GM11168 (cell line): ENCODE results near the gene ITPK1.

Experiments
- in situ Hi-C: fragments of 300-500 bp; cut with MboI; formaldehyde crosslinking; loops from one replicate; pipeline ENCODE4 v1.12.0; 2022; ENCODE audit warnings: low sequenced_read_pairs; ENCODE audit not compliant: unreplicated experiment

The ITPK1 gene

DNA sequence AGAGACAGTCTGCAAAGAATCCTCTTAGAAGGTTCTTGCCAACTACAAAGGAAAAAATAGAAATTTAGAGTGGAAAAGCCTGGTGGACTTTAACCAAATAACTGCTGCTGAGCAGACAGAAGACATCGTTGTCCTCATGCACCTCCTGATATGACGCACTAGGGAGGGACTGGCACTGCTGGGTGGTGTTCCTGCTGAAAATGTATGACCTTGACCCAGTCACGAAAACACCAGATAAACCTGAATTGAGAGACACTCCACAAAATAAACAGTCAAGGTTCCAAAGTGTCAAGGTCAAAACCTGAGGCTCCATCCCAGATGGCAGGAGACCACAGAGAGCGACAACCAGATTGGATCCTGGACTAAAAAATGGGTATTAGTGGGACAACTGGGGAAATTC, 130.8 kb downstream of the ITPK1 start:
- in situ Hi-C loops = no loop called here

GRCh38 chr14:92984082-92984788, 131.5 kb downstream of the ITPK1 start:
- in situ Hi-C loops = no loop called here

GRCh38 chr14:92982956-92983355, 132.8 kb downstream of the ITPK1 start:
- in situ Hi-C loops = no loop called here

GRCh38 chr14:92981726-92982125, 134.0 kb downstream of the ITPK1 start:
- in situ Hi-C loops = no loop called here

DNA sequence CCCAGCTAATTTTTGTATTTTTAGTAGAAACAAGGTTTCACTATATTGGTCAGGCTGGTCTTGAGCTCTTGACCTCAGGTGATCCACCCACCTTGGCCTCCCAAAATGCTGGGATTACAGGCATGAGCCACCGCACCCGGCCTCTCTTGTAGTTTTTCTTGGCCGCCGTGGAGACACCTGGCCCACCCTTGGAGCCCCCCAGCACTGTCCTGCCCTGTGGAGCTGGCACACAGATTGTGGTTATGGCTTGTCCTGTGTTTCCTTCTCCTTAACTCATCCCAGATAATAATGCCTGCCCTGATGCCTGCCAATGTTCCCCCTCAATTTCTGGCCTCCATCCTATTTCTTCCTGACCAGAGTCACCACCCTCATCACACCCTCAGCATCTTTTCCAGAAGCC, 134.9 kb downstream of the ITPK1 start:
- in situ Hi-C loops = no loop called here

DNA sequence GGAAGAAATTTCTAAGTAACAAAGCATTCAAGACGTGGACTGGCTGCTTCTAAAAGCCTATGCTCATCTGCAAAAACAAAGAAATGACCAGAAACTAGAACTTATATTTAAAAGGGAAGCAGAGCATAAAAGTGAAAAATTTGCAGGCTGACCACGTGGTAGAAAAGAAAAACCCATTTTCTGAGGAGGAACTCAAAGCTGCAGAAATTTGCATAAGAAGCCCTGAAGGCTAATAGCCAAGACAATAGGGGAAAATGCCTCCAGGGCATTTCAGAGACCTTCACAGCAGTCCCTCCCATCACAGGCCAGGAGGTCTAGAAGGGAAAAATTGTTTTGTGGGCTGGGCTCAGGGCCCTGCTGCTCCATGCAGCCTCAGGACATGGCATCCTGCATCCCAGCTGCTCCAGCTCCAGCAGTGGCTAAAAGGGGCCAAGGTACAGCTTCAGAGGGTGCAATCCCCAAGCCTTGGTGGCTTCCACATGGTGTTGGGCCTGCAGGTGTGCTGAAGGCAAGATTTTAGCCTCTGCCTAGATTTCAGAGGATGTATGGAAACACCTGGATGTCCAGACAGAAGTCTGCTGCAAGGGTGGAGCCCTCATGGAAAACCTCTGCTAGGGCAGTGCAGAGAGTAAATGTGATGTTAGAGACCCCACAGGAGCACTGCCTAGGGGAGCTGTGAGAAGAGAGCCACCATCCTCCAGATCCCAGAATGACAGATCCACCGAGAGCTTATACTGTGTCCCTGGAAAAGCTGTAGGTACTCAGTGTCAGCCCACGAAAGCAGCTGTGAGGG, 137.3 kb downstream of the ITPK1 start:
- in situ Hi-C loops = no loop called here

GRCh38 chr14:92976268-92976667, 139.5 kb downstream of the ITPK1 start:
- in situ Hi-C loops = no loop called here

DNA sequence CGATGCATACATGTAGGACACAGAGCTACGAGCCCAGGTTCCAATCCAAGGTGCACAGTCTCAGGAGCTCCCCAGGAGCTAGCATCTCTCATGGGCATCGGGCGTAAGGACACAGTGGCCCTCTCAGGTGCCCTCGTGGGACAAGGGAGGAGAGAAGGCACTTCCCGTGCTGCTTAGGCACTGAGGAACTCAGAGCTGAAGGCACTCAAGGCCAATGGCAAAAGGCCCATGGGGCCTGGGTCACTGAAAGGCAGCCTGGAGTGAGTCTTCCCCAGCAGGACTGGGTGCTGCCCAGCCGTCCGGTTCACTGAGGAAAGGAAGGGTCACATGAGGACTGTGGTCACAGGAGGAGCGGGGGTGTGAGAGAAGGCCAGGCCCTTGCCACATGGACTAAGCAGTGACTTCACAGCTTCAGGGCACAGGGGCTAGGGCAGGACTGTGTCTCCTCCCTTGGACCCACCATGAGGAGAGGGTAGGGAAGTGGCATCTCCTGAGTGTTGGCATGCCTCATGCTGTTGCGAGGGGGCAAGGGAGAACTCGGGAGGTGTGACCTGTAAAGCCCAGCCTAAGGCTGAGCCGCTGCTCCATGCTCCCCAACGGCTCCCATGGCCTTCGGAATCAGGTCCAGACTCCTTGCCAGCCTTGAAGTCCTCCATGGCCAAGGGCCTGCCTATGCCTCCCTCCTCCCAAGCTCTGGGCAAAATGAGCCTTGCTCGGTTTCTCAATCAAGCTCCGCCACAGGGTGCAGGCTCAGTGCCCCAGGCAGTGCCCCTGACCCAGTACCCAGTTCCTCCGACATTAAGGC, 141.0 kb downstream of the ITPK1 start:
- in situ Hi-C loops = no loop called here

DNA sequence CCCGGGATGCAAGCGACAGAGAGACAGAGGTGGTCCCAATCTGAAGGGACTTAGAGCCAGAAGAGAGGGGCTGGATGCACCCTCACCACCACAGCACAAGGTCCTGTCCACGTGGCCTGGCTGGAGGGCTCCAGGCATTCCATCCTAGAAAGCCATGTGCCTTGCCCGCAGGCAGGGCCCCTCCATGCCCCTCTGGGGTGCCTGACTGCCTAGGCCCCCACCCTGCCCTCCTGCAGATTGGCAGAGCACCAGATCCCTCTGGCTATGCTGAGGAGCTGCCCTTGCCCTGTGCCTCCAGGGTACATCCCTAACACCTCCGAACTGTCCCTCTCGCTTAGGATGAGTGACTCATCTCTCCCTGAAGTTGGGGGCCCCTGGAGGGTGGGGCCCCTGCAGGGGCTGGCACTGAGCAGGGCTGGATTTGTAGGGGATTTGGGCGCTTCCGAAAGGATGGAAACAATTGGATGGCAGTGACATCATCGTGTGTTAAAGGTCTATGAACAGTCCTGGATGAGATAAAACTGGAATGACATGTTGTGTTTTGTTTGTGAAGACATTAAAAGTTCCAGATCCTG, 141.8 kb downstream of the ITPK1 start:
- in situ Hi-C loops = no loop called here

- in situ Hi-C loops = no loop called here
Measured at GRCh38 chr14:92973261-92973797, 142.4 kb downstream of the ITPK1 start.

GRCh38 chr14:92971601-92972180, 144.0 kb downstream of the ITPK1 start:
- in situ Hi-C loops = no loop called here

- in situ Hi-C loops = no loop called here
Measured at GRCh38 chr14:92970271-92970670, 145.5 kb downstream of the ITPK1 start.

GRCh38 chr14:92969871-92970270, 145.9 kb downstream of the ITPK1 start:
- in situ Hi-C loops = no loop called here

- in situ Hi-C loops = no loop called here
Measured at GRCh38 chr14:92969430-92969829, 146.3 kb downstream of the ITPK1 start.

GRCh38 chr14:92968291-92969020, 147.3 kb downstream of the ITPK1 start:
- in situ Hi-C loops = no loop called here

DNA sequence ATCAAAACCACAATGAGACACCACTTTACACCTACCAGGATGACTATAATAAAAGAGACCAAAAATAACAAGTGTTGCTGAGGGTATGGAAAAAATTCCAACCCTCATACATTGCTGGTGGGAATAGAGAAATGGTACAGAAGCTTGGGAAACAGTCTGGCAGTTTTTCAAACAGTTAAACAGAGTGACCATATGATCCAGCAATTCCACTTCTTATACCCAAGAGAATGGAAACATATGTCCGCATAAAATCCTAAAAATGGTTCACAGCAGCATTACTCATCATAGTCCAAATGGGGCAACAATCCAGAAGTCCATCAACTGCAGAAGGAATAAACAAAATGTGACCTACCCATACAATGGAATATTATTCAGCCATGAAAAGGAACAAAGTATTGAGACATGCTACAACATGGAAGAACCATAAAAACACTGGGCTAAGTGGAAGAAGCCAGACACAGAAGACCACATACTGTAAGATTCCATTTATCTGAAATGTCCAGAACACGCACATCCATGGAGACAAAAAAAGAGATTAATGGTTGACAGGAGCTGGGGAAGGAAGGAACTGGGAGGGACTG, 148.3 kb downstream of the ITPK1 start:
- in situ Hi-C loops = no loop called here

DNA sequence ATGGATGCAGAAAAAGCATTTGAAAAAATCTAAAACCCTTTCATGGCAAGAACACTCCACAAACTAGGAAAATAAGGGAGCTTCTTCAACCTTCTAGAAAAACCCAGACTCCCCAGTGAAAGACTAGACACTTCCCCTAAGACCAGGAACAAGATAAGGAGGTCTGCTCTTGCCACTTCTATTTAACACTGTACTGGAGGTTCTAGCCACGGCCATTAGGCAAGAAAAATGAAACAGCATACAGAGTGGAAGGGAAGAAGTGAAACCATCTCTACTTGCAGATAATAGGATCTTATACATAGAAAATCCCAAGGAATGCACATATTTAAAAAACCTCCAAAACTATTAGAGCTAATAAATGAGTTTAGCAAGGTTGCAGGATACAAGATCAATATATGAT, 150.4 kb downstream of the ITPK1 start:
- in situ Hi-C loops = no loop called here

- in situ Hi-C loops = no loop called here
Measured at GRCh38 chr14:92964124-92965109, 151.3 kb downstream of the ITPK1 start.
